C4-2B (cell line): ENCODE data around the gene MTMR12.

Experiments
- CTCF ChIP-seq: fragments of 450-650 bp; conservative IDR thresholded peaks from 2 replicates; pipeline ENCODE4 v1.5.1; 2017; ENCODE audit warnings: mild to moderate bottlenecking
- ZFX ChIP-seq: fragments of 450-650 bp; IDR thresholded peaks from 2 replicates; pipeline ENCODE4 v1.6.1; 2017

GRCh38 chr5:32251871-32252458, 60.8 kb downstream of the MTMR12 start:
- TF ChIP-seq CTCF (no peak), ZFX (no peak)
